Keratinocyte (primary cell): ENCODE data around the gene ACTR3C. TPM values are rescaled to one million over a fixed set of nuclear protein-coding genes. Genes with fewer than 3 reads are reported as not detected.

ENCODE experiments used
- DNase-seq: peaks from one replicate; pipeline ENCODE4 v3.0.0-alpha.2; 2011; ENCODE audit warnings: low read depth, missing footprints, low spot score
- FAIRE-seq: peaks from 2 replicates; lab custom pipeline; 2011; peaks lifted over from hg19 to GRCh38; lab: Jason Lieb, UNC
- H2AFZ ChIP-seq: 2 replicates; pipeline ENCODE4 v1.6.0; 2012; ENCODE audit warnings: low read length, control low read depth, inconsistent platforms; ENCODE audit not compliant: control insufficient read depth
- H3K27ac ChIP-seq: 2 replicates; pipeline ENCODE4 v1.5.1; 2011; ENCODE audit warnings: low read length; ENCODE audit not compliant: control insufficient read depth, insufficient read depth
- H3K27me3 ChIP-seq: 3 replicates; pipeline ENCODE4 v1.6.0; 2011; ENCODE audit warnings: low read length; ENCODE audit not compliant: control insufficient read depth, insufficient read depth; ENCODE audit errors: extremely low read depth
- H3K36me3 ChIP-seq, 2 experiments: 2 replicates in 1 of 2; 3 replicates in 1 of 2; pipeline ENCODE4 v1.5.1; 2011; ENCODE audit warnings: low read length in 2 of 2, mild to moderate bottlenecking in 1 of 2; ENCODE audit not compliant: control insufficient read depth in 2 of 2, insufficient read depth in 2 of 2; ENCODE audit errors: extremely low read depth in 1 of 2
- H3K4me1 ChIP-seq: 3 replicates; pipeline ENCODE4 v1.5.1; 2011; ENCODE audit warnings: low read length; ENCODE audit not compliant: control insufficient read depth, insufficient read depth; ENCODE audit errors: extremely low read depth
- H3K4me2 ChIP-seq: 3 replicates; pipeline ENCODE4 v1.6.0; 2011; ENCODE audit warnings: low read depth, low read length; ENCODE audit not compliant: control insufficient read depth, insufficient read depth; ENCODE audit errors: extremely low read depth
- H3K4me3 ChIP-seq, 3 experiments: fragments of 200-600 bp in 1 of 3; sonication (generic) in 1 of 3; 2 replicates in 2 of 3; 3 replicates in 1 of 3; pipeline ENCODE4 v1.5.1; 2011 to 2016; ENCODE audit warnings: low read length in 3 of 3, mild to moderate bottlenecking in 3 of 3, control low read depth in 2 of 3, inconsistent platforms in 1 of 3, low read depth in 1 of 3, mixed read lengths in 1 of 3, mixed run types in 1 of 3, moderate library complexity in 1 of 3; ENCODE audit not compliant: control insufficient read depth in 2 of 3, insufficient read depth in 2 of 3; ENCODE audit errors: extremely low read depth in 1 of 3
- H3K79me2 ChIP-seq: 2 replicates; pipeline ENCODE4 v1.6.0; 2012; ENCODE audit warnings: low read length; ENCODE audit not compliant: control insufficient read depth, insufficient read depth
- H3K9ac ChIP-seq: 3 replicates; pipeline ENCODE4 v1.6.0; 2011; ENCODE audit warnings: low read length; ENCODE audit not compliant: control insufficient read depth, insufficient read depth; ENCODE audit errors: extremely low read depth
- H3K9me1 ChIP-seq: 3 replicates; pipeline ENCODE4 v1.6.0; 2011; ENCODE audit warnings: low read length; ENCODE audit not compliant: control insufficient read depth, insufficient read depth; ENCODE audit errors: extremely low read depth
- H3K9me3 ChIP-seq: 2 replicates; pipeline ENCODE4 v1.5.1; 2012; ENCODE audit warnings: low read depth, low read length; ENCODE audit not compliant: control insufficient read depth
- H4K20me1 ChIP-seq: 3 replicates; pipeline ENCODE4 v1.6.0; 2011; ENCODE audit warnings: low read length; ENCODE audit not compliant: control insufficient read depth, insufficient read depth; ENCODE audit errors: extremely low read depth
- CTCF ChIP-seq, 3 experiments: IDR thresholded peaks in 1 of 3; conservative IDR thresholded peaks in 1 of 3; optimal IDR thresholded peaks in 1 of 3; 2 replicates in 2 of 3; 3 replicates in 1 of 3; pipeline versions ENCODE3 to v1.5.1; 2011; ENCODE audit warnings: low read length in 3 of 3, mild to moderate bottlenecking in 3 of 3, moderate library complexity in 2 of 3, control low read depth in 1 of 3, inconsistent platforms in 1 of 3; ENCODE audit not compliant: insufficient read depth in 2 of 3; ENCODE audit errors: extremely low read depth in 1 of 3
- EZH2 ChIP-seq: IDR thresholded peaks from one replicate; pipeline ENCODE4 v1.6.1; 2012; ENCODE audit warnings: inconsistent platforms, mild to moderate bottlenecking, low read length, moderate library complexity
- dilution Hi-C: fragments of 300-500 bp; cut with MboI; formaldehyde crosslinking; loops from one replicate; pipeline ENCODE4 v1.7.0; 2020; ENCODE audit warnings: low sequenced_read_pairs; ENCODE audit not compliant: extremely low pct_ligation_motif_present
- polyA plus RNA-seq, 5 experiments: library from polyadenylated mRNA; depleted of rRNA in 3 of 5; stranded (reverse) in 3 of 5; stranded (forward) in 1 of 5; unstranded in 1 of 5; fragments of >200 nt; gene quantifications; 1 replicate in 1 of 5; 2 replicates in 3 of 5; 3 replicates in 1 of 5; pipeline versions ENCODE4 v1.2.1 to v1.2.3, GENCODE V29; 2011 to 2012; ENCODE audit warnings: missing spikeins in 2 of 5, low read depth in 1 of 5, low replicate concordance in 1 of 5

ACTR3C gene
- polyA plus RNA-seq, 1 donor (not counting 4 experiments of a cell fraction or from before 2014, with no cell fraction given), result 1.3 TPM

DNA sequence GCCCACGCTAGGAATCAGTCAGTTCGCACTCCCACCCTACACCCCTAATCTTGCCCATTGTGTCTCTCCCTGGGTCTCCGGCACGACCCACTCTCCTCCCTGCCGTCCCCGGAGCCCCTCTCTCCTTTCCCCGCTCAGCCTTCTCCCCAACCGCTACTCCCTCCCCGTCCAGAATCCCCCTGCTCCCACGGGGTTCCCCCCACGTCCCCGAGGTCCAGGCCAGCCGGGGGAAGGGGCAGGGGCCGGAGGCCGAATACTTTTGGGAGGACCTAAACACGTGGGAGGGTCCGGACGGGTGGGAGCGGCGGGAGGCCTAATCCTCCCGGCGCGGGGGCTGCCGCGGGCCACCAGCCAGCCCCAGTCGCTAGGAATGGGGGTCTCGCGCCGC lies 17.5 kb upstream of the ACTR3C start:
- Histone ChIP-seq H3K4me3 (no peak overlapping the region), H3K9me3 (no peaks in the 10 kb centered on the region), H3K27ac (no peak overlapping the region), H3K9ac (no peak overlapping the region), H3K27me3 (peaks cover 47% of the 10 kb centered on the region), H3K4me1 (no peaks in the 10 kb centered on the region), H2AFZ (no peak overlapping the region), H3K4me2 (no peak overlapping the region), H3K36me3 (no peaks in the 10 kb centered on the region), H3K79me2 (no peaks in the 10 kb centered on the region), H3K9me1 (no peaks in the 10 kb centered on the region), H4K20me1 (no peaks in the 10 kb centered on the region)
- TF ChIP-seq CTCF (optimal IDR thresholded peaks at IDR 0.05 in 1 of 3, IDR thresholded peaks at IDR 0.05 in 1 of 3, conservative IDR thresholded peaks at IDR 0.05 in 1 of 3; ENCODE audit: extremely low read depth in 1 of 3, insufficient read depth in 2 of 3, low read length in 3 of 3), result no peak
- DNase-seq (no peak), FAIRE-seq (no peak)
- dilution Hi-C loops, result no loop called here

DNA sequence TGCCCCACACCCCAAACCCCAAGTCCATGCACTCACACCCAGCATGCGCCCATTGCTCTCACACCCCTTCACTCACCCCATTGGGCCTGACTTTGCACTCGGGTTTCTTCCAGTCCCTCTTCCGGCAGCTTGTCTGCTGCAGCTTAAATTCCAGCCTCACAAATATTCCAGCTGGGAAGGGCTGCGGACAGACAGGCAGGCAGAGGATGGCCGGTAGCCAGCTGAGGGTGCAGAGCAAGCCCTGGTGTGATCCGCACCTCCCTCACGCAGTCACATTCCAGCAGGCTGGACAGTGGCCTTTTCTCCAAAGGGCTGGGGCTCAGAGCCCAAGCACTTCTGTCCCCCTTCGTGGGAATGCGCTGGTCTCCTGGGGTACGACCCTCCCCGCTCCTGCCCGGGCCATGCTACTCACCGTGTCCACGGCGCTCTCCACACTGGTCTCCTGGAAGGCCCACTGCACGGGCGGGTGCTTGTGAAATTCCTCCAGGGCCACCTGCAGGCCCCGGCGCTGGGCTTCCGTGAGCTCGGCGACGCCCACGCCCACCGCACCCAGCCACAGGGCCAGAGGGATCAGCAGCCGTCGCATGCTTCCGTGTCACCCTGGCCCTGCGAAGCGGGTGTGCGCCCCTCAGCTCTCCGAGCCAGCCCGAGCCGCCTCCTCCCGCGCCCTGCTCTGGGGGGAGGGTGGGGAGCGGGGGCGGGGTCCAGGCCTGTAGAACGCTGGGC lies 16.8 kb upstream of the ACTR3C start:
- FAIRE-seq (no peak), DNase-seq (no peak)
- no peaks in the 10 kb centered on the region for H3K79me2 ChIP-seq
- no peak overlapping the region for H3K9ac ChIP-seq
- no peaks in the 10 kb centered on the region for H3K4me1 ChIP-seq
- H3K9me1 ChIP-seq, result no peaks in the 10 kb centered on the region
- H2AFZ ChIP-seq, result no peak overlapping the region
- no peak overlapping the region for H3K4me3 ChIP-seq
- no peak overlapping the region for H3K4me2 ChIP-seq
- no peaks in the 10 kb centered on the region for H4K20me1 ChIP-seq
- dilution Hi-C loops, result no loop called here
- no peaks in the 10 kb centered on the region for H3K9me3 ChIP-seq
- no peak for TF ChIP-seq CTCF (optimal IDR thresholded peaks at IDR 0.05 in 1 of 3, IDR thresholded peaks at IDR 0.05 in 1 of 3, conservative IDR thresholded peaks at IDR 0.05 in 1 of 3; ENCODE audit: extremely low read depth in 1 of 3, insufficient read depth in 2 of 3, low read length in 3 of 3)
- TF ChIP-seq EZH2, result peak; percentile 84
- H3K27me3 ChIP-seq, result peaks cover 47% of the 10 kb centered on the region
- no peak overlapping the region for H3K27ac ChIP-seq
- H3K36me3 ChIP-seq, result no peaks in the 10 kb centered on the region
